ENCODE measurements around the gene TNFRSF19.
A peak's percentile ranks its signal among the peaks of the same experiment; 100 is the strongest.

The TNFRSF19 gene

DNA sequence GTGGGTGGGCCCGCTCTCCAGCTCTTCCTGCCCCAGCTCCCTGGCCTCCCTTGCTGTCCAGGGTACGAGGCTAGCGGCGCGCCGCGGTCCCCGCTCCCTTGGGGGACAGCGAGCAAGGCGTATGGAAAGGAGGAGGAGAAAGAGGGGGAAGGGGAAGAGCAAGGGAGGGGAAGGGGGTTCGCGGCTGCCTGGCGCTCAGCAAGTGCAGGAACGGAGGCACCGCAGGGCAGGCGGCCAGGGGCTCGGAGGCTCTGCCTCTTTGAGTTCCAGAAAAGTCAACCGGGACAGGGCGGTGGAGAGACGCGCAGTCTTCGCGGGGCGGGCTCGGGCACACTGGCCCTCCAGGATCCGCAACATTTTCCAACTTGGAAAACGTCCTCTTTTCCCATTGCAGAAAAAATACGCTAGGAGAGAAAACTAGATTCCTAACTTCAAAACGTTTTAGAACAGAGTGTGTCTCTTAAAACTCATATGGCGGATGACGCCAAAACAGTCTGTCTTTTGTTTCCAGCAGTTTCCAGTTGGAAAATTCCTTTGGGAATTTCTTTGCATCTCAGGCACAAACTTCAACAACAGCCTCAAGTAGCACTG is 23.1 kb upstream of the TNFRSF19 start:
- Mint-ChIP-seq H3K27me3 (ENCODE audit: low read depth) (no peaks in the 10 kb centered on the region), H3K9me3 (no peaks in the 10 kb centered on the region), H3K27ac (peak overlapping the region; percentile 37 to 72 (median 71)), H3K4me3 (peak overlapping the region; percentile 76 to 84 (median 82)), H3K36me3 (ENCODE audit: low read depth) (no peaks in the 10 kb centered on the region), H3K4me1 (no peaks in the 10 kb centered on the region)
- TF ChIP-seq, protein P1, sequence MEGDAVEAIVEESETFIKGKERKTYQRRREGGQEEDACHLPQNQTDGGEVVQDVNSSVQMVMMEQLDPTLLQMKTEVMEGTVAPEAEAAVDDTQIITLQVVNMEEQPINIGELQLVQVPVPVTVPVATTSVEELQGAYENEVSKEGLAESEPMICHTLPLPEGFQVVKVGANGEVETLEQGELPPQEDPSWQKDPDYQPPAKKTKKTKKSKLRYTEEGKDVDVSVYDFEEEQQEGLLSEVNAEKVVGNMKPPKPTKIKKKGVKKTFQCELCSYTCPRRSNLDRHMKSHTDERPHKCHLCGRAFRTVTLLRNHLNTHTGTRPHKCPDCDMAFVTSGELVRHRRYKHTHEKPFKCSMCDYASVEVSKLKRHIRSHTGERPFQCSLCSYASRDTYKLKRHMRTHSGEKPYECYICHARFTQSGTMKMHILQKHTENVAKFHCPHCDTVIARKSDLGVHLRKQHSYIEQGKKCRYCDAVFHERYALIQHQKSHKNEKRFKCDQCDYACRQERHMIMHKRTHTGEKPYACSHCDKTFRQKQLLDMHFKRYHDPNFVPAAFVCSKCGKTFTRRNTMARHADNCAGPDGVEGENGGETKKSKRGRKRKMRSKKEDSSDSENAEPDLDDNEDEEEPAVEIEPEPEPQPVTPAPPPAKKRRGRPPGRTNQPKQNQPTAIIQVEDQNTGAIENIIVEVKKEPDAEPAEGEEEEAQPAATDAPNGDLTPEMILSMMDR (IDR thresholded peaks at IDR 0.05; ENCODE audit: unreplicated experiment in 3 of 3) = no peak

- H3K4me1 Mint-ChIP-seq = no peaks in the 10 kb centered on the region
- no peak overlapping the region for H3K4me3 Mint-ChIP-seq
- no peaks in the 10 kb centered on the region for H3K9me3 Mint-ChIP-seq
- H3K36me3 Mint-ChIP-seq (ENCODE audit: low read depth) = no peaks in the 10 kb centered on the region
- no peak overlapping the region for H3K27ac Mint-ChIP-seq
- no peaks in the 10 kb centered on the region for H3K27me3 Mint-ChIP-seq (ENCODE audit: low read depth)
- TF ChIP-seq, protein P1 (IDR thresholded peaks at IDR 0.05; ENCODE audit: unreplicated experiment in 3 of 3) = no peak
Observed at GRCh38 chr13:23549724-23550123, 20.5 kb upstream of the TNFRSF19 start.

GRCh38 chr13:23550163-23550562 is 20.0 kb upstream of the TNFRSF19 start:
- no peaks in the 10 kb centered on the region for H3K36me3 Mint-ChIP-seq (ENCODE audit: low read depth)
- H3K9me3 Mint-ChIP-seq = no peaks in the 10 kb centered on the region
- no peaks in the 10 kb centered on the region for H3K4me1 Mint-ChIP-seq
- H3K27me3 Mint-ChIP-seq (ENCODE audit: low read depth) = no peaks in the 10 kb centered on the region
- no peak overlapping the region for H3K4me3 Mint-ChIP-seq
- TF ChIP-seq, protein P1 (IDR thresholded peaks at IDR 0.05; ENCODE audit: unreplicated experiment in 3 of 3) = no peak
- no peak overlapping the region for H3K27ac Mint-ChIP-seq

- peak overlapping the region in 1 of 3 experiments; percentile 0 for H3K27ac Mint-ChIP-seq
- TF ChIP-seq, protein P1 (IDR thresholded peaks at IDR 0.05; ENCODE audit: unreplicated experiment in 3 of 3) = no peak
- no peaks in the 10 kb centered on the region for H3K9me3 Mint-ChIP-seq
- no peaks in the 10 kb centered on the region for H3K4me1 Mint-ChIP-seq
- H3K36me3 Mint-ChIP-seq (ENCODE audit: low read depth) = no peaks in the 10 kb centered on the region
- no peak overlapping the region for H3K4me3 Mint-ChIP-seq
- no peaks in the 10 kb centered on the region for H3K27me3 Mint-ChIP-seq (ENCODE audit: low read depth)
Observed at GRCh38 chr13:23551213-23552008, 18.8 kb upstream of the TNFRSF19 start.

GRCh38 chr13:23552171-23552570 is 18.0 kb upstream of the TNFRSF19 start:
- Mint-ChIP-seq H3K9me3 (no peaks in the 10 kb centered on the region), H3K27ac (peak overlapping the region in 1 of 3 experiments; percentile 0), H3K36me3 (ENCODE audit: low read depth) (no peaks in the 10 kb centered on the region), H3K4me3 (no peak overlapping the region), H3K27me3 (ENCODE audit: low read depth) (no peaks in the 10 kb centered on the region), H3K4me1 (no peaks in the 10 kb centered on the region)
- TF ChIP-seq, protein P1 (IDR thresholded peaks at IDR 0.05; ENCODE audit: unreplicated experiment in 3 of 3) = no peak
